Measurements from ENCODE around the gene PARP12. TPM values are rescaled to one million over a fixed set of nuclear protein-coding genes. Genes with fewer than 3 reads are reported as not detected.

Gene PARP12, protein sequence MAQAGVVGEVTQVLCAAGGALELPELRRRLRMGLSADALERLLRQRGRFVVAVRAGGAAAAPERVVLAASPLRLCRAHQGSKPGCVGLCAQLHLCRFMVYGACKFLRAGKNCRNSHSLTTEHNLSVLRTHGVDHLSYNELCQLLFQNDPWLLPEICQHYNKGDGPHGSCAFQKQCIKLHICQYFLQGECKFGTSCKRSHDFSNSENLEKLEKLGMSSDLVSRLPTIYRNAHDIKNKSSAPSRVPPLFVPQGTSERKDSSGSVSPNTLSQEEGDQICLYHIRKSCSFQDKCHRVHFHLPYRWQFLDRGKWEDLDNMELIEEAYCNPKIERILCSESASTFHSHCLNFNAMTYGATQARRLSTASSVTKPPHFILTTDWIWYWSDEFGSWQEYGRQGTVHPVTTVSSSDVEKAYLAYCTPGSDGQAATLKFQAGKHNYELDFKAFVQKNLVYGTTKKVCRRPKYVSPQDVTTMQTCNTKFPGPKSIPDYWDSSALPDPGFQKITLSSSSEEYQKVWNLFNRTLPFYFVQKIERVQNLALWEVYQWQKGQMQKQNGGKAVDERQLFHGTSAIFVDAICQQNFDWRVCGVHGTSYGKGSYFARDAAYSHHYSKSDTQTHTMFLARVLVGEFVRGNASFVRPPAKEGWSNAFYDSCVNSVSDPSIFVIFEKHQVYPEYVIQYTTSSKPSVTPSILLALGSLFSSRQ
- total RNA-seq (2022; extraction: Qiagen RNA extraction; ENCODE audit: low read depth), result 21.3 to 26.3 TPM (median 21.7 TPM) in 5 replicates

DNA sequence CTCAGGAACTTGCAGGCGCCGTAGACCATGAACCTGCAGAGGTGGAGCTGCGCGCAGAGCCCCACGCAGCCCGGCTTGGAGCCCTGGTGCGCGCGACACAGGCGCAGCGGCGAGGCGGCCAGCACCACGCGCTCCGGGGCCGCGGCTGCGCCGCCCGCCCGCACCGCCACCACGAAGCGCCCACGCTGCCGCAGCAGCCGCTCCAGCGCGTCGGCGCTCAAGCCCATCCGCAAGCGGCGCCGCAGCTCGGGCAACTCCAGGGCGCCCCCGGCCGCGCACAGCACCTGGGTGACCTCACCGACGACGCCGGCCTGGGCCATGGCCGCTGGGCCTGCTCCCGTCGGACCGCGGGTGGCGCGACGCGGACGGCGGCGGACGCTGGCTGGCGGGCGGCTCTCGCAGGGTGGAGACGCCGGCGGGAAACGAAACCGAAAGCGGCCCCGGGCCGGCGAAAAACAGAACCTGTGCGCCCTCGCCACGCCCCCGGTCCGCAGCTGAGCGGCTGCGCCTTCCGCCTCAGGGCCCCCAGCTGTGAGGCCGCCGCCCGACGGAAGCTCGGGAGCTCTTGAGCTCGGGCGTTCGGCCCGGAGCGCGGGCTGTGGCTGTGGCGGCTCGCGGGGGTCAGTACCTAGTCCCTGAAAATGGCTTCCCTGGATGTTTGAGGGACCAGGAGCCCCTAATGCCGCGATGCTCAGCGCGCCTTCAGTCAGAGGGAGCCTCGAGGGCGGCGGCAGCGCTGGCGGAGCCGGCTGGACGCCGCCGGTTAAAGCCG lies at the start of gene PARP12:
Gene PARP12 (minus strand): TSS at position 424 of the 772 bp plus-strand sequence. CDS start 104 bp downstream, at position 320.

Other genes with a start within 250 kb of the PARP12 start
- gene TBXAS1, start 233.7 kb downstream of the PARP12 start, total RNA-seq (2022; extraction: Qiagen RNA extraction; ENCODE audit: low read depth), result 13.3 to 17.3 TPM (median 15.3 TPM) in 5 replicates
- 1.5 to 3.2 TPM (median 2.7 TPM) in 5 replicates for gene KDM7A, start 114.0 kb upstream of the PARP12 start, total RNA-seq (2022; extraction: Qiagen RNA extraction; ENCODE audit: low read depth)

Data from A549 treated with ZK216348 at 1 μM for 4 hours (cell line).